Testis (tissue), 2 donors: ENCODE results near the gene ADARB1.

Experiments
- CTCF ChIP-seq, 3 experiments: fragments of 450-650 bp in 2 of 3; fragments of 200-600 bp in 1 of 3; sonication (generic) in 1 of 3; IDR thresholded peaks; one replicate each; pipeline ENCODE4 v1.5.1; 2016 to 2019; ENCODE audit warnings: antibody characterized with exemption in 3 of 3, mild to moderate bottlenecking in 2 of 3, moderate library complexity in 1 of 3
- POLR2A ChIP-seq: fragments of 450-650 bp; IDR thresholded peaks from one replicate; pipeline ENCODE4 v1.6.1; 2017; ENCODE audit warnings: antibody characterized with exemption, mild to moderate bottlenecking, moderate library complexity

GRCh38 chr21:45170987-45171386 is 96.6 kb downstream of the ADARB1 start:
- TF ChIP-seq CTCF (IDR thresholded peaks at IDR 0.05) (no peak), POLR2A (no peak)
